Amygdala (tissue), 56 donors: ENCODE measurements around the gene NCK2.
"Not testable (repeated sequence)": the region's sequence is repeated elsewhere in the genome, so short reads cannot be mapped to it uniquely, and the experiment has no call there.

Experiments
- DNase-seq, 56 donors: peaks; one replicate each; lab custom pipeline; 2025; lab: John Stamatoyannopoulos, UW

Gene NCK2

GRCh38 chr2:105882920-105883435, 138.3 kb downstream of the NCK2 start:
- no peak for DNase-seq

DNA sequence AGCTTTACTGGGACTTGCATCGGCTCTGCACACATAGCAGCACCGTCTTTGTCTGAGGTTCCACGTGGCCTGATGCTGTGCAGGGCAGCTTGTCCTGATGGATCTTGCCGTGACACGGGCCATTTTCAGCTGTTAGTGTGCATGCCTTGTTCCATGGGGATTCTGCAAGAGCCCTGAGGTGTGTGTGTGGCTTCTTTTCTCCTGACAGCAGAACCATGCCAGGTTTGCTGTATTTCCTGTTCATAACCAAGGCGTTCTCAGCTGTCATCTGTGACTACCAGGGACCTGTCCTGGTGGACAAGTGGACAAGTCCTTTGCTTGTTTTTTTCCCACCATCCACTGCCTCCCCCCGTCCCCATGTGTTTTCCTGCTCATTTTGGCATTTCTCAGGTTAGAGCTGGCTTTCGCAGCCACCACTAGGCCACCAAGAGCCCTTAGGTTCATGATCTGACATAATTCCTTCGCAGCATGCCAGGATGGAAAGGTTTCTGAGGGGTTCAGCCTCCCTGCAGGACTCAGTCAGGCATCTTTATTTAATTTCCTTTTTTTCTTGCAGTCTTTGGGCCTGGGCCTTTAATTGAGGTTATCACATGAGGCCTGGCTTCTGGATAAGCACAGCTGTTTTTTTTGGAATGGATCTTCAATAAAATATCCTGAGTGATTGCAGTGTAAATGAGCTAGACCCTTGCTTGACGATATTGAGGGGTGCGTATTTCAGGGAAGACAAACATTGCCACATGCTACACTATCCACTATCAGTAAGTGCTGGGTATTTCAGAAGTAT, 139.4 kb downstream of the NCK2 start:
- no peak for DNase-seq

DNA sequence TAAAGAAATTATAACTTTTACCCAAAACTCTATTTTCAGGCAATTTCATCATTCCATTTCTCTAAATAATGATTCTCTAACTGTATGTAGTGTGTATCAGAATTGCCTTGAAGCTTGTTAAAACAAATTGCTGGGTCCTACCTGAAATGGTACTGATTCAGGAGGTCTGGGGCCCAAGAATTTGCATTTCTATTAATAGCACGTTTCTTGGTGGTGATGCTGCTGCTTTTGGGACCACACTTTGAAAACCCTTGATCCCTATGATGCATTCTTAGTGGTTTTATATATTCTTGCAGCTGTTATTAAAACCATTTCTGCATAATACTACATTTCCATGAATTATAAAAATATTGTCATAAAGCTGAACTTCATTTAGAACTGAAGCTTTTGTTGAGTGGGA, 140.7 kb downstream of the NCK2 start:
- DNase-seq: no peak

GRCh38 chr2:105886029-105886454, 141.3 kb downstream of the NCK2 start:
- DNase-seq: no peak

DNA sequence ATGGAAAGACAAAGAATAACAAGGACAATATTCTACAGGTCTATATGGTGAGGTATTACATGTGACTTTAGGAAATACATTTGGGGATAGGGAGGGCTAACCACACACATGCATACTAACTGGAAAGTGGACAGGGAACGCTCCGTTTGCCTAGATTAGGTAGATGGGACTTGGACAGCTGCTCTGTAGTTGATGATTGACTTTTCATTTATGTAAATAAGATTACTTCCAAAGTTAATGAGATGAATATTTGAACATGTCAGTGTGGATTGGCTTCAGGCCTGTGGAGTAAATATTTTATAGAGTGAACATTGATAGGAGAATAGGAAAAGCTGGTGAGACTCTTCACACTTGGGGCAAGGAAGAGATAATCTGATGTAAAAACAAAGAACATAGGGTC, 142.0 kb downstream of the NCK2 start:
- no peak for DNase-seq

- DNase-seq: no peak
Observed at GRCh38 chr2:105887256-105887655, 142.5 kb downstream of the NCK2 start.

- no peak for DNase-seq
Observed at GRCh38 chr2:105888625-105889024, 143.9 kb downstream of the NCK2 start.

- no peak for DNase-seq
Observed at GRCh38 chr2:105889046-105889445, 144.3 kb downstream of the NCK2 start.

GRCh38 chr2:105890111-105890510, 145.4 kb downstream of the NCK2 start:
- DNase-seq: no peak

GRCh38 chr2:105890856-105891255, 146.1 kb downstream of the NCK2 start:
- DNase-seq: no peak

DNA sequence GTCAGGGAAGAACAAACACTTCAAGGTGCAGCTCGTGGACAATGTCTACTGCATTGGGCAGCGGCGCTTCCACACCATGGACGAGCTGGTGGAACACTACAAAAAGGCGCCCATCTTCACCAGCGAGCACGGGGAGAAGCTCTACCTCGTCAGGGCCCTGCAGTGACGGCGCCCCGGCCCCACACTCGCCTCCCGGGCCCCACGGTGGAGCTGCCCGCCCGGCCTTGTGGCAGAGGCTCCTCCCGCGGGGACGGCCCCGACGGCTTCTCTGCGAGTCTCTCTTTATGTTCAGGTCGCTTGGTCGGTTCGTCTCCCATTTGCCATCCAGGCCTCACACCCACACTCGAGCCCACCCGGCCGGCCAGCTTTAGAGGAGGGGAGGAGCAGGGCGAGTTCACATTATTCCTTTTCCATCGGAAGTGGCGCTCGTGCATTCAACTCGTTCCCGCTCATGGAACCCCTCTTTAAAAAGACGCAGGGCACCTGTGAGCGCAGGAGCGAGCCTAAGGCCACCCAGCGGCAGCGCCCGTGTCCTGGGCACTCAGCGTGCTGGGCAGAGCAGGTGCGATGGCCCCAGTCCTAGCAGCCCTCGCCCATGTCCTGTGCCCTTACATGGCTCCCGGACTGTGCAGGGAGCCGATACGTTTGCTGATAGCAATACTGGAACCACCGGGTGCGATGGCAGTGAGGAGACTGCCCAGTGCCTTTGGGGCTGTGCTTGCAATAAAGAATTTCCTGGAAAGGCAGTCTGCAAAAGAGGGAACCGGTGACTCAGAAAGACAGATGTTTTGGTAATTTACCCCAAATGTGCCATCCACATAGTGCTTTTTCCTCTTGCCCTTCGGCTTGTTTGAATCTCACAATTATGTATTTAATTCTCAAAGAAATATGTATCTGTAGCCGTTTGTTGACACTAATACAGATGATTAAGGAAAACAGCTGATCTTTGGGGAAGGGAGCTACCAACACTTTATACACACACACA, 148.6 kb downstream of the NCK2 start:
- no peak for DNase-seq

- no peak for DNase-seq
Observed at GRCh38 chr2:105894327-105894944, 149.7 kb downstream of the NCK2 start.

DNA sequence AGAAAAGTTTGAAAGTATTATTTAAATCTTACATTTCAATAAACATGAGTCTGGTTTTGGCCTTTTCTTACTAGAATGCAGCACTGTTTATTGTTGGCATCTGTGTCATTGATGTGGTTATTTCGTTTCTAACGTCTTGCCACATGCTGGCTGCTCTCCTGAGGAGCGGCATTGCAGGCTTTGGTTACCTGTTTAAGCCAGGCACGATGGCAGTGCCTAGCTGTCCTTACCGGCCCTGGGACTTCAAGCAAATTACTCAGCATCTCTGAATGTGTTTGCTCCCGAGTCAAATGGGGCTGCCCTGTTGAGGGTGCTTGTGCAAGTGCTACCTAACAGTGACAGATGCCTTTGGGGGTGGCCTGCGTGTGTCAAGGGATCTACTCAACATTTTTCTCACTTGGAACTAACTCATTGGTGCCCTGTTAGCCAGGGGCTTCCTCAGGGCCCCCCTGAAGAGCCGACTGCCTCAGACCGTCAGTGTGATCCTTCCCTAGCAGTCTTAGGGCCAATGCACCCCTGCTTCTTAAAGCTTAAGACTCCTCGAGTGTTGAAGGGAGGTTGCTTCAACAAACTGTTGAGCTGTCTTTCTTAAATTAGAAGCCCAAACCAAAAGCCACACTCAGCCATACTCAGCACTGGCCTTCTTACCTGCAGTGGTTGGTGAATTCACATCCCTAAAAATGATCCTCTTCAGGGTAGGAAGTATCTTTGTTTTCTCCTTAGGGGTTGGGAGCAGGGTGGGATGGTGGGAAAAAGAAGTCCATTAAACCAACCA, 151.5 kb downstream of the NCK2 start:
- DNase-seq: no peak

GRCh38 chr2:105896765-105897163, 152.1 kb downstream of the NCK2 start:
- DNase-seq: no peak

DNA sequence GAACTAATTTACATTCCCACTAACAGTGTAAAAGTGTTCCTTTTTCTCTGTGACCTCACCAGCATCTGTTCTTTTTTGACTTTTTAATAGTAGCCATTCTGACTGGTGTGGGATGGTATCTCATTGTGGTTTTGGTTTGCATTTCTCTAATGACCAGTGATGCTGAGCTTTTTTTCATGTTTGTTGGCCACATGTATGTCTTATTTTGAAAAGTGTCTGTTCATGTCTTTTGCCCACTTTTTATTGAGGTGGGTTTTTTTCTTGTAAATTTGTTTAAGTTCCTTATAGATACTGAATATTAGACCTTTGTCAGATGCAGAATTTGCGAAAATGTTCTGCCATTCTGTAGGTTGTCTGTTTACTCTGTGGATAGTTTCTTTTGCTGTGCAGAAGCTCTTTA, 153.0 kb downstream of the NCK2 start:
- not testable (repeated sequence) for DNase-seq

GRCh38 chr2:105903051-105903674, 158.5 kb downstream of the NCK2 start:
- DNase-seq: no peak

- no peak for DNase-seq
Observed at GRCh38 chr2:105904938-105905337, 160.2 kb downstream of the NCK2 start.

- no peak for DNase-seq
Observed at GRCh38 chr2:105906481-105906880, 161.8 kb downstream of the NCK2 start.

DNA sequence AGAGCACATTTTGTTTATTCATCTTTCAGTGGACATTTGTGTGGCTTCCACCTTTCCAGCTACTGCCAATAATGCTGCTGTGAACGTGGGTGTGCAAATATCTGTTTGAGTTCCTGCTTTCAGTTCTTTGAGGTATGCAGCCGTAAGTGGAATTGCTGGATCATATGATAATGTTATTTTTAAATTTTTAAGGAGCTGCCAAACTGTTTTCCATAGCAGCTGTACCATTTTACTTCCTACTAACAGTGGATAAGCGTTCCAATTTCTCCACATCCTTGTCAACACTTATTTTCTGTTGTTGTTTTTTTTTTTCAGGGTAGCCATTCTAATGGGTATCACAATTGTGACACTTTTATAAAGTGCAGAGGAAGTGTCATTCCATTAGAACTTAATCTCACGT, 162.5 kb downstream of the NCK2 start:
- peak in 1 of 56 donors; percentile 16 for DNase-seq

DNA sequence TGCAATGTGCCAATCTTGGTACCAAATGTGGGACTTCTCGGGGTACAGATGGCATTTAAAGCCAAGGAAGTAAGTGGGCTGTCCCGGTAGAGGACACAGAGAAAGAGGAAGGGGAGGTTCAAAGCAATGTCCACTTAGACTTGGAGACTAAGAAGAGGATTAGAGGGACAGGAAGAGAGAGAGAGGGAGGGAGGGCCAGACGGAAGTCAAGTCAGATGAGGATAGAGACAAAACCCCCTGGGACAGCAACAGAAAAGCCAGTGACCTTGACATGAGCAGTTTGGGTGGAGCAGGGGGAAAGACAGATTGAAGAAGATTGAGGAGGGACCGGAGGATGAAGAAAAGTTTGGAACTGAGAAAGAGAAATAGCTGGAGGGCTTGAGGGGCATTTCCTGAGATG, 164.5 kb downstream of the NCK2 start:
- no peak for DNase-seq
